Vagina (tissue), 2 donors: ENCODE measurements around the gene CLCF1. TPM values are rescaled to one million over a fixed set of nuclear protein-coding genes. Genes with fewer than 3 reads are reported as not detected.

Source experiments
- DNase-seq, 2 donors: peaks; one replicate each; pipeline ENCODE4 v3.0.0-alpha.2; 2017; ENCODE audit errors: extremely low spot score in 2 of 2
- H3K27ac ChIP-seq: fragments of 200-600 bp; sonication (generic); one replicate; pipeline ENCODE4 v1.5.1; 2019
- H3K27me3 ChIP-seq: fragments of 200-600 bp; sonication (generic); one replicate; pipeline ENCODE4 v1.5.1; 2019
- H3K36me3 ChIP-seq, 2 donors: fragments of 200-600 bp; sonication (generic); one replicate each; pipeline ENCODE4 v1.5.1; 2017 to 2019
- H3K4me1 ChIP-seq: fragments of 200-600 bp; sonication (generic); one replicate; pipeline ENCODE4 v1.5.1; 2019
- H3K4me3 ChIP-seq, 2 donors: fragments of 200-600 bp; sonication (generic); 1 replicate in 1 of 2; 2 replicates in 1 of 2; pipeline ENCODE4 v1.5.1; 2016 to 2019
- H3K9me3 ChIP-seq: fragments of 200-600 bp; sonication (generic); one replicate; pipeline ENCODE4 v1.5.1; 2019
- CTCF ChIP-seq, 3 experiments: fragments of 450-650 bp in 2 of 3; fragments of 200-600 bp in 1 of 3; sonication (generic) in 1 of 3; IDR thresholded peaks; one replicate each; pipeline ENCODE4 v1.5.1; 2017 to 2019; ENCODE audit warnings: antibody characterized with exemption in 3 of 3, mild to moderate bottlenecking in 2 of 3, moderate library complexity in 2 of 3
- POLR2A ChIP-seq, 2 donors: fragments of 450-650 bp; IDR thresholded peaks; one replicate each; pipeline ENCODE4 v1.6.1; 2017; ENCODE audit warnings: antibody characterized with exemption in 2 of 2, mild to moderate bottlenecking in 2 of 2, moderate library complexity in 2 of 2
- POLR2AphosphoS5 ChIP-seq, 2 donors: sonication (generic); formaldehyde crosslinking; IDR thresholded peaks; one replicate each; pipeline ENCODE4 v1.9.0; 2017; ENCODE audit warnings: antibody characterized with exemption in 2 of 2, mild to moderate bottlenecking in 2 of 2, low read depth in 1 of 2; ENCODE audit not compliant: insufficient read depth in 1 of 2
- intact Hi-C: fragments of 100-400 bp; cut with DNase I; formaldehyde crosslinking; loops from one replicate; pipeline ENCODE4 v1.15.1; 2023
- total RNA-seq: library from RNA; depleted of rRNA; stranded (reverse); fragments of >200 nt; gene quantifications from one replicate; pipeline ENCODE4 v1.2.3, GENCODE V29; 2016

The CLCF1 gene
- total RNA-seq, 1 donor from 2014 or later = 20.6 TPM

DNA sequence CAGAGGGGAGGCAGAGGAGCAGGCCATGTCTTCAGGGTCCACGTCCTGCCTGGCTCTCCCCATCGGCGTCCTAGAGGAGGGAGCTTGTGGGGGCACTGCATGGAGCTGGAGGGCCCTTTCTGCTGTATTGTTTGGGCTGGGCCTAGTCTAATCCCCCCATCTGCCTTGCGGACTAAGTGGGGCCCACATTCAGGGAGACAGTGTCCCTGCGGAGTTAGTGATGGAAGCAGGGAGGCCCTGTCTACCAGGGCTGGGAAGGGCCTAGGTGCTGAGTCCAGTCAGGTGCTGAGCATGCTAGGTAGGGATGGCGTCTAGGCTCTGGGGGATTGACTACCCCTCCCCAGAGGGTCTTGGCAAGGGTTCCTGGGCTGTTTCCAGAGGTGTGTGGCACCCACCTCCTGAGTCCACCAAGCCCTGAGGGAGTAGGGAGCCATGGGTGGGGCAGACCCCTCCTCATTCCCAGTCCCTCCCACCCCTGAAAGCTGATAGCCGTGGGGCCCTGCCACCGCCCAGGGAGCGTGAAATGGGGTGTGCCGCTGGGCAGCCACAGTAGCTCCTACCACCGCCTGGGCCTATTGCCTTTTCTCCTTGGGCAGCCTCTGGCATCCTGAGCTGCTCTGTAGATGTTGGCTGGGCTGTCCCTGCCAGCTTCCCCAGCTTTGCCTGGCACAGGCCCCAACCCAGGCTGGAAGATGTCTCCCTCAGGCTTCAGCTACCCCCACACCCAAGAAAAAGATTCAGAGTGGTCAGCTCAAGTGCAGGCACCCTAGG lies 18.2 kb downstream of the CLCF1 start:
- no peaks in the 10 kb centered on the region for H3K27me3 ChIP-seq
- peaks cover 78% of the 10 kb centered on the region for H3K4me1 ChIP-seq
- no peaks in the 10 kb centered on the region for H3K9me3 ChIP-seq
- intact Hi-C loops = loop anchor here (10.0 kb wide), 1 partner anchor 150 kb away; the partner anchor contains the start of genes CDK2AP2 and PITPNM1
- H3K36me3 ChIP-seq = no peaks in the 10 kb centered on the region
- no peak for TF ChIP-seq POLR2A (IDR thresholded peaks at IDR 0.05)
- no peak for TF ChIP-seq CTCF (IDR thresholded peaks at IDR 0.05)
- TF ChIP-seq POLR2AphosphoS5 (IDR thresholded peaks at IDR 0.05; ENCODE audit: insufficient read depth in 1 of 2, low read depth in 1 of 2) = no peak
- peak overlapping the region in 1 of 2 donors; percentile 55 for H3K4me3 ChIP-seq
- peak overlapping the region; percentile 99 for H3K27ac ChIP-seq
- DNase-seq = peak in 1 of 2 donors; percentile 88

GRCh38 chr11:67354075-67355022 lies 19.0 kb downstream of the CLCF1 start:
- no peaks in the 10 kb centered on the region for H3K9me3 ChIP-seq
- intact Hi-C loops = loop anchor here (1.0 to 10.0 kb wide), 2 partner anchors 19 to 150 kb away; partner anchors contain the start of genes CDK2AP2, CLCF1 and PITPNM1
- H3K4me3 ChIP-seq = peak overlapping the region; percentile 55 to 70
- peaks cover 80% of the 10 kb centered on the region for H3K4me1 ChIP-seq
- peak overlapping the region; percentile 99 for H3K27ac ChIP-seq
- TF ChIP-seq CTCF (IDR thresholded peaks at IDR 0.05) (no peak), POLR2AphosphoS5 (IDR thresholded peaks at IDR 0.05; ENCODE audit: insufficient read depth in 1 of 2, low read depth in 1 of 2) (peak; percentile 61 to 69)
- H3K27me3 ChIP-seq = no peaks in the 10 kb centered on the region
- H3K36me3 ChIP-seq = no peaks in the 10 kb centered on the region
- peak in 1 of 2 donors; percentile 98 for DNase-seq

DNA sequence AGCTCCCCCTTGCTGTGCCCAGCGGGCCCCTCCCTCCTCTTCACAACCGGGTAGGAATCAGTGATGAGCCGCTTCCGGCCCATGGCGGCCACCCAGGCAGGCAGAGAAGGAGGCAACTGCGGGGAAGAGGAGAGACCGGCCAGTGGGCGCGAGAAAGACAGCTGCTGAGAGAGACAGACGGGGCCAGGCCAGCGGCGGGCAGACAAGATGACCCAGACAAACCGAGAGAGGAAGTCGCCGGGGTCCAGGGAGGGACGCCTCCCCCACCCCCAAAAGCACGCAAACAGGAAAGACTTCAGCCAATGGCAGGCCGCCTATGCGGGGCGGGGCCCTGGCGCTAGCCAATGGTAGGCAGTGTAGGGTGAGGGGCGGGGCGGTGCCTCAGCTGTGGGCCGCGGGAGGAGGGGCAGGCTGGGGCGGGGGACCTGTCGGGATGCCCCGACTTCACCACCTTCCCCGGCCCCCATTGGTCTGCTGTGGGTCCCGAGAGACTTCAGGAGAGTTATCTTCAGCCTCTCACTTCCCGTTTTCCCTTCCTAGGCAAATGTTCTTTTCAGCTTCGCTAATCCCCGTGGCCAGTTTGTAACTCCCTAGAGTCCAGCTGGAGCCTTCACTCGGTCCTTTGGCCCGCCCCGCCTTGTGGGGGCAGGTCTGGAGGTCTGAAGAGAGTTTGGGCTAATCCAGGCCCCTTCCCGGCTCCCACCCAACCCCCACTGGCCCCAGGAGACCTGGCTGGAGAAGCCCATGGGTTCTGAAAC lies 19.9 kb downstream of the CLCF1 start, which contains the start of gene POLD4:
TSS of gene POLD4 (minus strand) at position 230 of the 758 bp plus-strand sequence. CDS start at position 83, 147 bp downstream.
- Histone ChIP-seq H3K27me3 (no peaks in the 10 kb centered on the region), H3K9me3 (no peaks in the 10 kb centered on the region), H3K36me3 (no peaks in the 10 kb centered on the region), H3K4me3 (peak within 1 kb of the TSS; percentile 55 to 70), H3K27ac (peak within 1 kb of the TSS; percentile 99), H3K4me1 (peaks cover 83% of the 10 kb centered on the region)
- TF ChIP-seq CTCF (IDR thresholded peaks at IDR 0.05) (no peak), POLR2AphosphoS5 (IDR thresholded peaks at IDR 0.05; ENCODE audit: insufficient read depth in 1 of 2, low read depth in 1 of 2) (peak; percentile 85 to 98), POLR2A (IDR thresholded peaks at IDR 0.05) (peak in 1 of 2 donors; percentile 91)
- peak in 1 of 2 donors; percentile 99 for DNase-seq
- intact Hi-C loops = loop anchor here (1.0 to 10.0 kb wide), 2 partner anchors 20 to 151 kb away; partner anchors contain the start of genes CDK2AP2, CLCF1 and PITPNM1

DNA sequence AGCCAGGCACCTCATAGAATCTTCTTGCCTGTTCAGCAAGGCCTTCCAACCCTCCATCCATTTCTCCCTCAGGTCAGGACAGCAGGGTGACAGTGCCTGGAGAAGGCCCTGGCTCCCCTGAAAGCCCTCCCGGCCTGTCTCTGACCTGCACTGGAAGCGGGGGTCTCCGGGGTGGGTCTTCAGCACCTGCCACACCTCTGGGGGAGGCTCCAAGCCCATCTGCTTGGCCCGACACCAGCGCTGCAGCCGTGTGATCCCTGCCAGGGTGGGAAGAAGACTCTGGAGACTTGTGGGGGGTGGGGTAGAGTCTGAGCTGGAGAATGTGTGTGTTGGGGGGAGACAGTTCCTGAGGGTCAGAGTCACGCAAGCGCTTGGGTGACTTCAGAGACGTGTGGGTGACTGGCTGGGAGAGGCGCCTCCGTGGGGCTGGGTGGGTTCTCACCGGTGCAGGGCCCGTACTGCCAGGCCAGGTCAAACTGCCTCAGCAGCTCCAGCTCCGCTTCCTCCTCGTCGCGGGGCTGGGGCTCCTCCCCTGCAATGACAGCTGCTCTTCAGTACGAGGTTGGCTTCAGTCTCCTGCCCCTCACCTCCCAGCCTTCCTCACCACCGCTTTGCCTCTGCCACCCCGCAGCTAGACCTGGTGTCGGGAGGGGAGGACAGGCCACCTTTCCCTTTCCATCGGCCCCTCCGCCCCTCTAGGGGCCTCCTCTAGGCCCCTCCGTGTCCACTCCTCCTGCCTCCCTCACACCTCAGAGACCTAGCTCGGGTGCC lies 20.7 kb downstream of the CLCF1 start:
- peak overlapping the region; percentile 55 to 70 for H3K4me3 ChIP-seq
- intact Hi-C loops = loop anchor here (10.0 kb wide), 1 partner anchor 152 kb away; the partner anchor contains the start of genes CDK2AP2 and PITPNM1
- H3K27me3 ChIP-seq = no peaks in the 10 kb centered on the region
- no peaks in the 10 kb centered on the region for H3K9me3 ChIP-seq
- peaks cover 76% of the 10 kb centered on the region for H3K4me1 ChIP-seq
- H3K36me3 ChIP-seq = no peaks in the 10 kb centered on the region
- no peak for DNase-seq
- peak overlapping the region; percentile 99 for H3K27ac ChIP-seq
- TF ChIP-seq POLR2A (IDR thresholded peaks at IDR 0.05) = no peak
- TF ChIP-seq CTCF (IDR thresholded peaks at IDR 0.05) = no peak
- TF ChIP-seq POLR2AphosphoS5 (IDR thresholded peaks at IDR 0.05; ENCODE audit: insufficient read depth in 1 of 2, low read depth in 1 of 2) = no peak
